ENCODE data around the gene BAG5. TPM values are rescaled to one million over a fixed set of nuclear protein-coding genes. Genes with fewer than 3 reads are reported as not detected.

The BAG5 gene
- total and polyA plus RNA-seq, 7 experiments from 2014 or later = 29.9 to 51.7 (median 36.8) TPM

- intact Hi-C loops (cut with micrococcal nuclease) = no loop called here
- ChIA-PET CTCF (no interaction called here), POLR2A (no interaction called here)
- H3K27me3 ChIP-seq (ENCODE audit: control insufficient read depth in 2 of 2, insufficient read depth in 2 of 2, low read length in 2 of 2) = no peaks in the 10 kb centered on the region
- peaks cover 0 to 4% (median 0%) of the 10 kb centered on the region in 5 donors for H3K36me3 Mint-ChIP-seq
- peaks cover 0 to 8% (median 0%) of the 10 kb centered on the region in 3 experiments for H3K36me3 ChIP-seq (ENCODE audit: control insufficient read depth in 2 of 3, insufficient read depth in 3 of 3, low read length in 3 of 3)
- H3K9me3 Mint-ChIP-seq = no peaks in the 10 kb centered on the region
- peaks cover 0 to 5% (median 0%) of the 10 kb centered on the region in 7 donors for H3K4me1 Mint-ChIP-seq
- no peaks in the 10 kb centered on the region for H3K27me3 Mint-ChIP-seq
- ATAC-seq (no peak), DNase-seq (no peak)
- no peaks in the 10 kb centered on the region for H3K4me1 ChIP-seq (ENCODE audit: control insufficient read depth in 2 of 2, insufficient read depth in 2 of 2, low read length in 2 of 2)
- H3K4me3 Mint-ChIP-seq = no peak overlapping the region
- H3K4me3 ChIP-seq (ENCODE audit: low read length) = no peak overlapping the region
- H3K9me3 ChIP-seq (ENCODE audit: control insufficient read depth in 2 of 3, low read length in 3 of 3) = no peaks in the 10 kb centered on the region
- no peak overlapping the region for H3K27ac Mint-ChIP-seq
- no peak overlapping the region for H3K27ac ChIP-seq (ENCODE audit: low read depth, low read length)
Measured at GRCh38 chr14:103548463-103549351, 13.8 kb downstream of the BAG5 start.

- DNase-seq (no peak), ATAC-seq (no peak)
- POLR2A ChIA-PET = no interaction called here
- Histone ChIP-seq H3K4me1 (ENCODE audit: control insufficient read depth in 2 of 2, insufficient read depth in 2 of 2, low read length in 2 of 2) (no peaks in the 10 kb centered on the region), H3K4me3 (ENCODE audit: low read length) (no peak overlapping the region), H3K27me3 (ENCODE audit: control insufficient read depth in 2 of 2, insufficient read depth in 2 of 2, low read length in 2 of 2) (no peaks in the 10 kb centered on the region), H3K27ac (ENCODE audit: low read depth, low read length) (no peak overlapping the region), H3K36me3 (ENCODE audit: control insufficient read depth in 2 of 3, insufficient read depth in 3 of 3, low read length in 3 of 3) (peaks cover 0 to 7% (median 0%) of the 10 kb centered on the region in 3 experiments), H3K9me3 (ENCODE audit: control insufficient read depth in 2 of 3, low read length in 3 of 3) (no peaks in the 10 kb centered on the region)
- no peak overlapping the region for H3K27ac Mint-ChIP-seq
- peaks cover 0 to 4% (median 0%) of the 10 kb centered on the region in 7 donors for H3K4me1 Mint-ChIP-seq
- H3K4me3 Mint-ChIP-seq = no peak overlapping the region
- H3K27me3 Mint-ChIP-seq = no peaks in the 10 kb centered on the region
- CTCF ChIA-PET = interaction anchor here (0.6 to 2.5 kb wide), 3 partner anchors 18 to 410 kb away, joined by 3 to 12 read pairs (median 5); partner anchors contain the start of gene TRMT61A
- peaks cover 0 to 4% (median 0%) of the 10 kb centered on the region in 5 donors for H3K36me3 Mint-ChIP-seq
- intact Hi-C loops (cut with micrococcal nuclease) = no loop called here
- H3K9me3 Mint-ChIP-seq = no peaks in the 10 kb centered on the region
Measured at GRCh38 chr14:103547941-103548462, 14.5 kb downstream of the BAG5 start.

- Mint-ChIP-seq H3K27me3 (no peaks in the 10 kb centered on the region), H3K4me3 (no peak overlapping the region), H3K36me3 (peaks cover 0 to 4% (median 0%) of the 10 kb centered on the region in 5 donors), H3K9me3 (no peaks in the 10 kb centered on the region), H3K4me1 (peaks cover 0 to 4% (median 0%) of the 10 kb centered on the region in 7 donors), H3K27ac (no peak overlapping the region)
- DNase-seq (no peak), ATAC-seq (no peak)
- Histone ChIP-seq H3K9me3 (ENCODE audit: control insufficient read depth in 2 of 3, low read length in 3 of 3) (no peaks in the 10 kb centered on the region), H3K27ac (ENCODE audit: low read depth, low read length) (no peak overlapping the region), H3K4me3 (ENCODE audit: low read length) (no peak overlapping the region), H3K27me3 (ENCODE audit: control insufficient read depth in 2 of 2, insufficient read depth in 2 of 2, low read length in 2 of 2) (no peaks in the 10 kb centered on the region), H3K4me1 (ENCODE audit: control insufficient read depth in 2 of 2, insufficient read depth in 2 of 2, low read length in 2 of 2) (no peaks in the 10 kb centered on the region), H3K36me3 (ENCODE audit: control insufficient read depth in 2 of 3, insufficient read depth in 3 of 3, low read length in 3 of 3) (peaks cover 0 to 2% (median 0%) of the 10 kb centered on the region in 3 experiments)
- CTCF ChIA-PET = interaction anchor here (0.5 to 2.5 kb wide), 8 partner anchors 18 to 410 kb away, joined by 3 to 12 read pairs (median 4); partner anchors contain the start of gene TRMT61A
- intact Hi-C loops (cut with micrococcal nuclease) = no loop called here
- POLR2A ChIA-PET = no interaction called here
Measured at GRCh38 chr14:103547455-103547940, 15.0 kb downstream of the BAG5 start.

GRCh38 chr14:103546652-103547454 lies 15.6 kb downstream of the BAG5 start:
- Histone ChIP-seq H3K9me3 (ENCODE audit: control insufficient read depth in 2 of 3, low read length in 3 of 3) (no peaks in the 10 kb centered on the region), H3K4me1 (ENCODE audit: control insufficient read depth in 2 of 2, insufficient read depth in 2 of 2, low read length in 2 of 2) (no peaks in the 10 kb centered on the region), H3K4me3 (ENCODE audit: low read length) (no peak overlapping the region), H3K36me3 (ENCODE audit: control insufficient read depth in 2 of 3, insufficient read depth in 3 of 3, low read length in 3 of 3) (no peaks in the 10 kb centered on the region), H3K27ac (ENCODE audit: low read depth, low read length) (no peak overlapping the region), H3K27me3 (ENCODE audit: control insufficient read depth in 2 of 2, insufficient read depth in 2 of 2, low read length in 2 of 2) (no peaks in the 10 kb centered on the region)
- Mint-ChIP-seq H3K4me1 (peaks cover 0 to 5% (median 0%) of the 10 kb centered on the region in 7 donors), H3K9me3 (no peaks in the 10 kb centered on the region), H3K27me3 (no peaks in the 10 kb centered on the region), H3K4me3 (no peak overlapping the region), H3K36me3 (peaks cover 0 to 4% (median 0%) of the 10 kb centered on the region in 5 donors), H3K27ac (no peak overlapping the region)
- DNase-seq = peak; percentile 53 to 83 (median 70)
- intact Hi-C loops (cut with micrococcal nuclease) = loop anchor here (1.0 kb wide), 2 partner anchors 29 to 47 kb away; no protein-coding TSS in a partner anchor
- peak; percentile 77 for ATAC-seq
- CTCF ChIA-PET = interaction anchor here (0.5 to 2.5 kb wide), 11 partner anchors 17 to 411 kb away, joined by 3 to 12 read pairs (median 4); partner anchors contain the start of gene TRMT61A
- POLR2A ChIA-PET = no interaction called here

GRCh38 chr14:103545915-103546651 lies 16.4 kb downstream of the BAG5 start:
- DNase-seq (no peak), ATAC-seq (no peak)
- no peaks in the 10 kb centered on the region for H3K9me3 ChIP-seq (ENCODE audit: control insufficient read depth in 2 of 3, low read length in 3 of 3)
- H3K4me3 ChIP-seq (ENCODE audit: low read length) = no peak overlapping the region
- Mint-ChIP-seq H3K9me3 (no peaks in the 10 kb centered on the region), H3K27me3 (no peaks in the 10 kb centered on the region), H3K4me1 (peaks cover 0 to 2% (median 0%) of the 10 kb centered on the region in 7 donors), H3K36me3 (no peaks in the 10 kb centered on the region), H3K27ac (no peak overlapping the region), H3K4me3 (no peak overlapping the region)
- no peaks in the 10 kb centered on the region for H3K27me3 ChIP-seq (ENCODE audit: control insufficient read depth in 2 of 2, insufficient read depth in 2 of 2, low read length in 2 of 2)
- H3K27ac ChIP-seq (ENCODE audit: low read depth, low read length) = no peak overlapping the region
- CTCF ChIA-PET = interaction anchor here (0.5 to 2.5 kb wide), 6 partner anchors 17 to 79 kb away, joined by 3 to 12 read pairs (median 4); partner anchors contain the start of gene TRMT61A
- no peaks in the 10 kb centered on the region for H3K4me1 ChIP-seq (ENCODE audit: control insufficient read depth in 2 of 2, insufficient read depth in 2 of 2, low read length in 2 of 2)
- POLR2A ChIA-PET = no interaction called here
- intact Hi-C loops (cut with micrococcal nuclease) = loop anchor here (1.0 kb wide), 2 partner anchors 28 to 46 kb away; no protein-coding TSS in a partner anchor
- no peaks in the 10 kb centered on the region for H3K36me3 ChIP-seq (ENCODE audit: control insufficient read depth in 2 of 3, insufficient read depth in 3 of 3, low read length in 3 of 3)
